K562 (cell line): ENCODE data around the gene THOP1. TPM values are rescaled to one million over a fixed set of nuclear protein-coding genes. Genes with fewer than 3 reads are reported as not detected.

ENCODE experiments used
- ATF7 ChIP-seq: fragments of 450-650 bp; IDR thresholded peaks from 2 replicates; pipeline ENCODE4 v1.7.1; 2014; ENCODE audit warnings: mild to moderate bottlenecking, moderate library complexity
- CHD4 ChIP-seq: fragments of 200-600 bp; sonication (generic); IDR thresholded peaks from 3 replicates; pipeline ENCODE4 v1.6.1; 2012; ENCODE audit warnings: low read depth, mild to moderate bottlenecking, mixed read lengths, low read length, inconsistent platforms; ENCODE audit not compliant: insufficient read depth, insufficient replicate concordance, poor library complexity, severe bottlenecking
- CTBP1 ChIP-seq: fragments of 450-650 bp; IDR thresholded peaks from 2 replicates; pipeline ENCODE4 v1.6.1; 2016; ENCODE audit warnings: borderline replicate concordance
- ETV1 ChIP-seq: fragments of 450-650 bp; conservative IDR thresholded peaks from 2 replicates; pipeline ENCODE4 v1.6.1; 2016; ENCODE audit warnings: missing genetic modification characterization, control low read depth, low read depth, missing compliant biosample characterization
- LEF1 ChIP-seq: fragments of 450-650 bp; IDR thresholded peaks from 2 replicates; pipeline ENCODE4 v1.6.1; 2016; ENCODE audit warnings: mild to moderate bottlenecking
- NCOA1 ChIP-seq: fragments of 450-650 bp; IDR thresholded peaks from 2 replicates; pipeline ENCODE4 v1.6.1; 2016; ENCODE audit warnings: low read depth
- NRF1 ChIP-seq, 2 experiments: fragments of 450-650 bp; IDR thresholded peaks in 1 of 2; conservative IDR thresholded peaks in 1 of 2; 2 replicates each; pipeline ENCODE4 v1.6.1; 2014; ENCODE audit warnings: mild to moderate bottlenecking in 2 of 2
- RAD51 ChIP-seq: fragments of 450-650 bp; IDR thresholded peaks from 2 replicates; pipeline ENCODE4 v1.7.1; 2016; ENCODE audit warnings: low read depth, mild to moderate bottlenecking, borderline replicate concordance
- RBFOX2 ChIP-seq: fragments of 200-400 bp; formaldehyde crosslinking; IDR thresholded peaks from 2 replicates; pipeline ENCODE4 v1.6.1; 2017; ENCODE audit warnings: low read depth, mild to moderate bottlenecking, low read length, moderate library complexity
- SRSF1 ChIP-seq: fragments of 200-400 bp; formaldehyde crosslinking; IDR thresholded peaks from 2 replicates; pipeline ENCODE4 v1.6.1; 2017; ENCODE audit warnings: mild to moderate bottlenecking, low read depth, low read length, moderate library complexity
- YY1 ChIP-seq, 3 experiments: IDR thresholded peaks; 2 replicates each; pipeline ENCODE4 v1.6.1; 2011; ENCODE audit warnings: low read length in 2 of 3, mild to moderate bottlenecking in 2 of 3, moderate library complexity in 2 of 3, borderline replicate concordance in 1 of 3, control low read depth in 1 of 3, low read depth in 1 of 3; ENCODE audit not compliant: insufficient read depth in 3 of 3, insufficient replicate concordance in 2 of 3, control insufficient read depth in 1 of 3, insufficient read length in 1 of 3; ENCODE audit errors: extremely low read depth in 1 of 3
- ZNF3 ChIP-seq: fragments of 250-450 bp; sonication (Bioruptor Pico); IDR thresholded peaks from 2 replicates; pipeline ENCODE4 v1.5.0; 2021; ENCODE audit warnings: mild to moderate bottlenecking, moderate library complexity
- ZNF408 ChIP-seq: fragments of 250-450 bp; sonication (Bioruptor Pico); IDR thresholded peaks from 2 replicates; pipeline ENCODE4 v1.4.0; 2020; ENCODE audit warnings: low read depth, mild to moderate bottlenecking, moderate library complexity
- ZNF76 ChIP-seq: fragments of 250-450 bp; sonication (Bioruptor Pico); IDR thresholded peaks from 2 replicates; pipeline ENCODE4 v1.4.0; 2020; ENCODE audit warnings: mild to moderate bottlenecking, moderate library complexity, borderline replicate concordance
- polyA plus RNA-seq, 8 experiments: library from polyadenylated mRNA; depleted of rRNA in 4 of 8; stranded (reverse) in 5 of 8; unstranded in 3 of 8; fragments of >200 nt; fragmentation: Nextera tagmentation in 2 of 8; fragmentation: Illumina TruSeq in 1 of 8; extraction: Ambion mirVana in 2 of 8; extraction: Trizol in 1 of 8; gene quantifications; 2 replicates each; pipeline versions ENCODE4 v1.2.1 to v1.2.3, GENCODE V29; 2011 to 2014; ENCODE audit warnings: inconsistent platforms in 1 of 8, missing spikeins in 1 of 8
- total RNA-seq, 7 experiments: library from RNA; depleted of rRNA in 6 of 7; stranded (reverse); fragments of >200 nt in 6 of 7; fragmentation: Illumina TruSeq in 2 of 7; extraction: Trizol in 2 of 7; gene quantifications; 2 replicates each; pipeline versions ENCODE4 v1.2.1 to v1.2.3, GENCODE V29; 2011 to 2021; ENCODE audit warnings: low replicate concordance in 1 of 7
- TF ChIP-seq, protein P1 (sequence below): sonication (generic); formaldehyde crosslinking; IDR thresholded peaks from 2 replicates; pipeline ENCODE4 v1.8.0; 2022; ENCODE audit warnings: missing genetic modification reagents, mild to moderate bottlenecking, moderate library complexity, borderline replicate concordance
- TF ChIP-seq, protein P2 (sequence below): fragments of 450-650 bp; IDR thresholded peaks from 2 replicates; pipeline ENCODE4 v1.6.1; 2016; ENCODE audit warnings: missing biosample characterization, missing genetic modification characterization
- TF ChIP-seq, protein P3 (sequence below), 2 experiments: IDR thresholded peaks in 1 of 2; conservative IDR thresholded peaks in 1 of 2; 2 replicates each; pipeline ENCODE4 v1.6.1; 2016; ENCODE audit warnings: low read depth in 2 of 2, mild to moderate bottlenecking in 1 of 2, missing compliant biosample characterization in 1 of 2, missing genetic modification characterization in 1 of 2, moderate library complexity in 1 of 2
- TF ChIP-seq, protein P4 (sequence below), 2 experiments: fragments of 450-650 bp in 1 of 2; sonication (generic) in 1 of 2; formaldehyde crosslinking in 1 of 2; IDR thresholded peaks in 1 of 2; conservative IDR thresholded peaks in 1 of 2; 2 replicates each; pipeline versions ENCODE4 v1.6.1 to v1.8.1; 2016 to 2023; ENCODE audit warnings: mild to moderate bottlenecking in 2 of 2, moderate library complexity in 2 of 2, inconsistent platforms in 1 of 2, missing genetic modification reagents in 1 of 2

THOP1 gene
- total and polyA plus RNA-seq, 9 of the 15 experiments (the other 6 are each of a cell fraction or from before 2014, with no cell fraction given) = 1.3 to 255 (median 96.1) TPM

DNA sequence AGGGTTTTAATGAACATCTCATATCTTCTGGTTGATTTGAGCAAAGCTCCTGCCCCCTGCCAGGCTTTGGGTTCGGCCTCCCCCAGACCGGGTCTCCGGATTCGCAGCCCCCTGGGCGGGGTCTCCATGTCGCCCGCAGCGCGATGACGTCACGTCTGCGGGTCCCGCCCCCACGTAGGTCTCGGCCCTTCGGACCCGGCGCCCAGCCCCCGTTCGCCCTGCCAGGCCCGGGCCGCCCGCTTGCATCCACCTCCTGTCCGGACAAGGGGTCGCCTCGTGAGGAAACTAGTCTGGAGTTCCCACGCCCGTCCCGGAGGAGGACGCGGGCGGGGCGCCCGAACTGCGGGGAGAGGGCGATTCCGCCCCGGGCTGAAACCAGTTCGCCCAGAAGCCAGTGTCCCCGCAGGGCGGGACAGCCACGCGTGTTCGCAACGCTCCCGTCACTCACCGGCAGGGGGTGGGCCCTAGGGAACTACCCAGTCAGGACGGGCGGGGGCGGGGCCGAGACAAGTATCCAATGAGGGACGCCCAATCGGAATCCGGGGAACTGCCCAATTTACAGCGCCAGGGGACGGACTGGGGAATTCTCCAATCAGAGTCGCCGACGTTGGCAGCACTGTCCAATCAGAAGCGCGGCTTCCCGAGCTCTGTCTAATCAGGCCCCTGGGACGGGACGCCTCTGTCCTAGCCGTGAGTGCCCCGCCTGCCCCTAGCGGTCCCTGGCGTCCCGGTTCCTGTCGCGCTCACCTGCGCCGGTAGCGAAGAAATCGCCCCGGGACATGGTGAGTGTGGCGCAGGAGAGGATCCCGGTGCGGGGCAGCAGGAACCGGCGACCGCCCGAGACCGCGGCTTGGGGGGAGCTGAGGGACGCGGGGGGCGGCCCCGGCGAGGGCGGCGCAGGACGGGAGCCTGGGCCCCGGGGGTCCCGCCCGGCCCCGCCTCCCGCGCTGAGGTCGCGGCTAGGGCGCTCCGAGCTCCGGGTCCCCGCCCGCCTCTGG lies 55.8 kb downstream of the THOP1 start, which contains the start of gene ZNF555 (continued):
- peak; percentile 75 to 80 for TF ChIP-seq NRF1 (conservative IDR thresholded peaks at IDR 0.05 in 1 of 2, IDR thresholded peaks at IDR 0.05 in 1 of 2)
- TF ChIP-seq, protein P1, sequence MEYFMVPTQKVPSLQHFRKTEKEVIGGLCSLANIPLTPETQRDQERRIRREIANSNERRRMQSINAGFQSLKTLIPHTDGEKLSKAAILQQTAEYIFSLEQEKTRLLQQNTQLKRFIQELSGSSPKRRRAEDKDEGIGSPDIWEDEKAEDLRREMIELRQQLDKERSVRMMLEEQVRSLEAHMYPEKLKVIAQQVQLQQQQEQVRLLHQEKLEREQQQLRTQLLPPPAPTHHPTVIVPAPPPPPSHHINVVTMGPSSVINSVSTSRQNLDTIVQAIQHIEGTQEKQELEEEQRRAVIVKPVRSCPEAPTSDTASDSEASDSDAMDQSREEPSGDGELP (CRISPR knock-in tag) = peak; percentile 57; the same call in 1 of the 2 replicates
- TF ChIP-seq NCOA1 = peak; percentile 38; the same call in 1 of the 2 replicates
- no peak for TF ChIP-seq ETV1 (tag)
- TF ChIP-seq RAD51 = peak; percentile 18; the same call in 1 of the 2 replicates
- TF ChIP-seq, protein P2, sequence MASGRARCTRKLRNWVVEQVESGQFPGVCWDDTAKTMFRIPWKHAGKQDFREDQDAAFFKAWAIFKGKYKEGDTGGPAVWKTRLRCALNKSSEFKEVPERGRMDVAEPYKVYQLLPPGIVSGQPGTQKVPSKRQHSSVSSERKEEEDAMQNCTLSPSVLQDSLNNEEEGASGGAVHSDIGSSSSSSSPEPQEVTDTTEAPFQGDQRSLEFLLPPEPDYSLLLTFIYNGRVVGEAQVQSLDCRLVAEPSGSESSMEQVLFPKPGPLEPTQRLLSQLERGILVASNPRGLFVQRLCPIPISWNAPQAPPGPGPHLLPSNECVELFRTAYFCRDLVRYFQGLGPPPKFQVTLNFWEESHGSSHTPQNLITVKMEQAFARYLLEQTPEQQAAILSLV (tag) = no peak
- TF ChIP-seq, protein P3, sequence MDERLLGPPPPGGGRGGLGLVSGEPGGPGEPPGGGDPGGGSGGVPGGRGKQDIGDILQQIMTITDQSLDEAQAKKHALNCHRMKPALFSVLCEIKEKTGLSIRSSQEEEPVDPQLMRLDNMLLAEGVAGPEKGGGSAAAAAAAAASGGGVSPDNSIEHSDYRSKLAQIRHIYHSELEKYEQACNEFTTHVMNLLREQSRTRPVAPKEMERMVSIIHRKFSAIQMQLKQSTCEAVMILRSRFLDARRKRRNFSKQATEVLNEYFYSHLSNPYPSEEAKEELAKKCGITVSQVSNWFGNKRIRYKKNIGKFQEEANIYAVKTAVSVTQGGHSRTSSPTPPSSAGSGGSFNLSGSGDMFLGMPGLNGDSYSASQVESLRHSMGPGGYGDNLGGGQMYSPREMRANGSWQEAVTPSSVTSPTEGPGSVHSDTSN (CRISPR knock-in tag; IDR thresholded peaks at IDR 0.05; ENCODE audit: low read depth) = peak; percentile 91
- TF ChIP-seq, protein P3 (tag; conservative IDR thresholded peaks at IDR 0.05; ENCODE audit: low read depth) = peak; percentile 98
- peak; percentile 97 for TF ChIP-seq ATF7
- TF ChIP-seq, protein P4, sequence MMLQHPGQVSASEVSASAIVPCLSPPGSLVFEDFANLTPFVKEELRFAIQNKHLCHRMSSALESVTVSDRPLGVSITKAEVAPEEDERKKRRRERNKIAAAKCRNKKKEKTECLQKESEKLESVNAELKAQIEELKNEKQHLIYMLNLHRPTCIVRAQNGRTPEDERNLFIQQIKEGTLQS (IDR thresholded peaks at IDR 0.05) = peak; percentile 97
- TF ChIP-seq, protein P4 (CRISPR knock-in tag; conservative IDR thresholded peaks at IDR 0.05) = peak; percentile 70; the same call in 1 of the 2 replicates
- peak; percentile 74 for TF ChIP-seq LEF1
- TF ChIP-seq SRSF1 = peak; percentile 89; the same call in 1 of the 2 replicates
- TF ChIP-seq RBFOX2 = peak; percentile 73
- TF ChIP-seq CTBP1 = peak; percentile 48; the same call in 1 of the 2 replicates
- no peak for TF ChIP-seq ZNF76
- TF ChIP-seq YY1 (IDR thresholded peaks at IDR 0.05; ENCODE audit: borderline replicate concordance in 1 of 3, control insufficient read depth in 1 of 3, extremely low read depth in 1 of 3, insufficient read depth in 3 of 3, insufficient read length in 1 of 3, insufficient replicate concordance in 2 of 3, low read depth in 1 of 3, low read length in 2 of 3) = no peak
- no peak for TF ChIP-seq ZNF408 (CRISPR knock-in tag)
- TF ChIP-seq ZNF3 (CRISPR knock-in tag) = no peak
- TF ChIP-seq CHD4 = peak; percentile 63
